Measurements from ENCODE around the gene SAXO1. TPM values are rescaled to one million over a fixed set of nuclear protein-coding genes. Genes with fewer than 3 reads are reported as not detected.

The SAXO1 gene
- total RNA-seq, 4 donors from 2014 or later, result 0.05 to 1.5 (median 0.14) TPM

DNA sequence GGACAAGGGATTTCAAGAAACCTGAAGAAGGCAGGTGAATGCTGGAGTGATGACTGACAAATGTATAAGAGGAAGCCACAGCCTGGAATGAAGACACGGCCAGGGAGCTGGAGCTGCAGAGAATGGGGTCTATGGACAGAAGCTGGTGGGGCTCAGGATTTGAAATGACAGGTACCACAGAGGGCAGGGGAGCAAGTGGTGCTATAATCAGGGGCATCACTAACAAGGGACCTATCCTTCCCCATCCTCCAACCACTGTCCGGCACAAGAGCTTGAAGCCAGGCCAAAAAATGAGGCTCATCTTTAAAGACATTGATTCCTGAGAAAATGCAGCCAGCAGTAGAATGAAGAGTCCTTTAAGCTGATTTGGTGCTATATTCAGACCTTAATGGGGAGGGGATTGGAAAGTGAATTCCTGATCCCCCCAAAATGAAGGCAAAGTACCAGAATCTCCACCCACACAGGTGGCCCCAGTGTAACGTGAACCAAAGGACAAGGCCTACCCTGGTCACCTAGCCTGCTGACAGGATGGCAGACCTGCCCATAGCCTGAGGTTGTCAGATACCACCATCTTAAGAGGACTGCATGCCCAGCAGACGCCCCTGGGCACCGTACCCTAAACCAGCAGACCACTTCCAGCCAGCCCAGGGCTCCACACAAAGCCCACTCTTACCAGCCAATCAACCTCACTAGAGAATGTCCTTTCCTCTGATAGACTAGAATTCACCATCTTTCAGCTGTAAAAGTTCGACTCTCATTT lies 109.2 kb downstream of the SAXO1 start:
- Histone ChIP-seq H3K9me3 (no peaks in the 10 kb centered on the region), H3K4me1 (peaks cover 11% of the 10 kb centered on the region), H3K27ac (no peak overlapping the region), H3K4me3 (no peak overlapping the region), H3K36me3 (no peaks in the 10 kb centered on the region), H3K27me3 (no peaks in the 10 kb centered on the region)
- TF ChIP-seq EP300 (IDR thresholded peaks at IDR 0.05) (no peak), POLR2A (IDR thresholded peaks at IDR 0.05) (no peak), POLR2AphosphoS5 (IDR thresholded peaks at IDR 0.05) (no peak)
- TF ChIP-seq, protein P1, sequence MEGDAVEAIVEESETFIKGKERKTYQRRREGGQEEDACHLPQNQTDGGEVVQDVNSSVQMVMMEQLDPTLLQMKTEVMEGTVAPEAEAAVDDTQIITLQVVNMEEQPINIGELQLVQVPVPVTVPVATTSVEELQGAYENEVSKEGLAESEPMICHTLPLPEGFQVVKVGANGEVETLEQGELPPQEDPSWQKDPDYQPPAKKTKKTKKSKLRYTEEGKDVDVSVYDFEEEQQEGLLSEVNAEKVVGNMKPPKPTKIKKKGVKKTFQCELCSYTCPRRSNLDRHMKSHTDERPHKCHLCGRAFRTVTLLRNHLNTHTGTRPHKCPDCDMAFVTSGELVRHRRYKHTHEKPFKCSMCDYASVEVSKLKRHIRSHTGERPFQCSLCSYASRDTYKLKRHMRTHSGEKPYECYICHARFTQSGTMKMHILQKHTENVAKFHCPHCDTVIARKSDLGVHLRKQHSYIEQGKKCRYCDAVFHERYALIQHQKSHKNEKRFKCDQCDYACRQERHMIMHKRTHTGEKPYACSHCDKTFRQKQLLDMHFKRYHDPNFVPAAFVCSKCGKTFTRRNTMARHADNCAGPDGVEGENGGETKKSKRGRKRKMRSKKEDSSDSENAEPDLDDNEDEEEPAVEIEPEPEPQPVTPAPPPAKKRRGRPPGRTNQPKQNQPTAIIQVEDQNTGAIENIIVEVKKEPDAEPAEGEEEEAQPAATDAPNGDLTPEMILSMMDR (IDR thresholded peaks at IDR 0.05), result no peak
- 85% methylated on average over 6 of the region's 6 CpGs for WGBS
- DNase-seq (ENCODE audit: low spot score in 2 of 2), result no peak

DNA sequence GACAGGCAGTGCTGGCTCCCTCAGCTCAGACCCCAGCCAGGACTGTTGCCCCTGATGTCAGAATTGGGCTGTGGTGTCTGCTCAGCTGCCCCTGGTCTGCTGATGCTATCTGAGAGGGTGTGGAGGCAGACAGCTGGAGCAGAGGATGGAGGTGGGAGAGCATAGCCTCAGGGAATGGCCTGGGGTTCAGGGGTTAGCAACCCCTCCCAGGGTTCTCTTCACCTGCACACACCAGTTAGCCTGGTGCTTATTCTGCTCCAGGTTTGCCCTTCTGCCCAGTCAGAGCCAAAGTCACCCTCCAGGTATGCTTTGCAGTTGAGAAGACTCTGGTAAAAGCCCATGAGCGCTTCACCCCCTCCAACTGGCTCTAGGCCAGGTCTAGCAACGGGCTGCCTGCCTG lies 109.8 kb downstream of the SAXO1 start:
- no peaks in the 10 kb centered on the region for H3K27me3 ChIP-seq
- 48% methylated on average over 2 of the region's 2 CpGs for WGBS
- H3K36me3 ChIP-seq, result no peaks in the 10 kb centered on the region
- H3K9me3 ChIP-seq, result no peaks in the 10 kb centered on the region
- H3K27ac ChIP-seq, result no peak overlapping the region
- no peak overlapping the region for H3K4me3 ChIP-seq
- DNase-seq (ENCODE audit: low spot score in 2 of 2), result no peak
- H3K4me1 ChIP-seq, result peaks cover 11% of the 10 kb centered on the region
- TF ChIP-seq POLR2AphosphoS5 (IDR thresholded peaks at IDR 0.05) (no peak), POLR2A (IDR thresholded peaks at IDR 0.05) (no peak), EP300 (IDR thresholded peaks at IDR 0.05) (no peak)
- TF ChIP-seq, protein P1 (IDR thresholded peaks at IDR 0.05), result no peak

DNA sequence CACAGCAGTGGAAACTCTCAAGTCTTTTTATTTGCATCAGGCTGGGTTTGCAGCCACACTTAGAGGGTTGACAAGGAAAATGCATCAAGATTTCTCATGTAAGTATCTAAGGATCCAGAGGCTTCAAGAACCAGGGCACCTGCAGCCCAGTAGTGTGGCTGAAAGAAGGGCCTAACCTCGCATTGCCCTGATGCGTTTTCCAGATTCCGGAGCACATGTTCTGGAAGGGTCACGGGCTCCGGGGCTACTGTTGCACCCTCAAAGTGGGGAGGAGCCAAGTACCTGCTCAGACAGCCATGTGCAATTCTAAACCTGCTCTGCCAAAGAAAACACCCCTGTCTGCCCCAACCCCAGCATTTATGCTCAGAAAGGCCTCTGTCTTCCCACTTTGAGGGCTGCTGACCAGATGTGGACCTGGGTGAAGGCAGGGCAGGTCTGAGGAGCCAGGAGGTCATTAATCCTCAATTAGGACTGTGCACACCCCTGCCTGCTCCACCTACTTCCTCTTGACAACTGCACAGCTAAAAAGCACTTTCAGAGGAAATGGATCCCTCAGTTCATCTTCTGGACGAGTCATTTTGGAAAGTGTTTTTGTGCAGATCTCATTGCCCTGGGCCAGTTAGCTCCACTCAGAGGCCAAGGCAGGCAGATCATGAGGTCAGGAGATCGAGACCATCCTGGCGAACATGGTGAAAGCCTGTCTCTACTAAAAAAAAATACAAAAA lies 110.7 kb downstream of the SAXO1 start:
- no peak for TF ChIP-seq POLR2A (IDR thresholded peaks at IDR 0.05)
- no peaks in the 10 kb centered on the region for H3K36me3 ChIP-seq
- peaks cover 11% of the 10 kb centered on the region for H3K4me1 ChIP-seq
- WGBS, result 63% methylated on average over 8 of the region's 8 CpGs
- no peaks in the 10 kb centered on the region for H3K27me3 ChIP-seq
- H3K27ac ChIP-seq, result no peak overlapping the region
- H3K9me3 ChIP-seq, result no peaks in the 10 kb centered on the region
- H3K4me3 ChIP-seq, result no peak overlapping the region
- no peak for DNase-seq (ENCODE audit: low spot score in 2 of 2)

DNA sequence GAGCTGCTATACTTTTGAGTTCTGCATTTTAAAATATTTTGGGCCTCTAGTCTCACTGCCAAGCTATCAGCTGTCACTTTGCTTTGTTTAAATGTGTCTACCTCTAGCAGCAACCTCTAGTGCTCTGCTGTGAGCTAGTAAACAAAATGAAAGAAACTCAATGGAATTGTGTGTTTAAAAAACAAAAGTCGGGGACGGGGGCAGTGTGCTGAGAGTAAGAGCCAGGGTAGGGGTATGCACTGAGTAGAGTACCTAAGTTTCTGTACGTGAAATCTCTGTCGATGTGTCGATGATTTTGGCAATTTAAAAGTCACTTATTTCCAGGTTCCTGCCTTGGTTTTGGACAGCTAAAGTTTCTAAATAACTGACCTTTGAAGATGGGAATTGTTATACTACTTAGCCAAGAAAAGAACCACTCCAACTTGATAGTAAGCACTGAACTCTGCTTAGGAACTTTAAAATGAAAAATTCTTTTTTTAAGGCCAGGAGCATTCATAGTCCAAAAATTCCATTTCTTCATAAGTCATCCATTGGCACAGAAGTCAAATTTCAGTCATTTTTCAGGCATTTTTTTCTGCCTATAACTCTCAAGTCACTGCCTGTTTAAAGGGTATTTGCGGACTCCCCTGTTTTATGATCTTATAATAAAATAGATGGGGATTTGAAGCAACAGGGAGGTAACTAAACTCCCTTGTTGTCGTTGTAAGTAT lies 111.5 kb downstream of the SAXO1 start:
- WGBS, result 67% methylated on average over 7 of the region's 7 CpGs
- TF ChIP-seq, protein P1 (IDR thresholded peaks at IDR 0.05), result no peak
- TF ChIP-seq POLR2A (IDR thresholded peaks at IDR 0.05) (no peak), POLR2AphosphoS5 (IDR thresholded peaks at IDR 0.05) (no peak), EP300 (IDR thresholded peaks at IDR 0.05) (no peak)
- no peak for DNase-seq (ENCODE audit: low spot score in 2 of 2)
- Histone ChIP-seq H3K4me3 (no peak overlapping the region), H3K36me3 (no peaks in the 10 kb centered on the region), H3K4me1 (peaks cover 11% of the 10 kb centered on the region), H3K9me3 (no peaks in the 10 kb centered on the region), H3K27ac (no peak overlapping the region), H3K27me3 (no peaks in the 10 kb centered on the region)

DNA sequence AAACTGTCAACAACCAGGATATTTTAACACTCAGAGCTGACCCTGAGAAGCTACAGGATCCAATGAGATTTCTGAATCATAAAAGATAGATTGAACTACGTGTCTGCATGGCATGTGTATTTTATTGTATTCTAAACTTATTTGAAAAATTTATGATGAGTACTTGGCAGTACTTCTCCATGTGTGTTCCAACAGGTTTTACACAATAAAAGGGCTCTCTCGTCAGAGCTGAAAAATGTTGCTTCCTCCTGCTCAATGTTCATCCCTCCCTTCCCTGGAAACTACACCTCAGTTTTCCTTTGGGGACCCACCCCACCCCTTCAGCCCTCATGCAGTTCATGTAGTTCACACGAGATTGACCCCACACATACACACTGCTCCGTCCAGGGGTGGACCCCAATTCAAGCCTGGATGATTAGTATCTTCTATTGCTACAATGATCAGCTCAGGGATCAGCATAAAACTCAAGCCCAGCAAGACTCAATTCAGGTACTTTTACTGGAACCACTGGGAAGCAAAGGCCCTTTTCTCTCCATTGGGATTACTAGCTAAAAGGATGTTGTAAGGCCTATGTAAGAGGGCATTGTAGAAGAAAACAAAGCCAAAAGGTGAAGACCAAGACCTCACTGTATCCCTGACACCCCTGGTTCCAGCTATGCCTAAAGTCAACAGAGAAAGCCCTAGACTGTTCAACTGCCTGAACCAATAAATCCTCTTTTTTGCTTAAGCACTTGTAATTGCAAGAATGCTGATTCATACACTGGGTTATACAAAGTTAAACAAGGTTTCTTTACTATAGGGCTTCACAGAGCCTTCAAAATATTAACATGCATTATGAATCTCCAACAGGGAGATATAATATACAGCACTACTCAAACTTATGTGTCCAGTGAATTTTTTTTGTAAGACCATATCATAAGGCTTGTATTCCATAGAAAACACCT lies 112.6 kb downstream of the SAXO1 start:
- Histone ChIP-seq H3K36me3 (no peaks in the 10 kb centered on the region), H3K4me3 (no peak overlapping the region), H3K4me1 (peaks cover 11% of the 10 kb centered on the region), H3K27me3 (no peaks in the 10 kb centered on the region), H3K9me3 (no peaks in the 10 kb centered on the region), H3K27ac (no peak overlapping the region)
- no peak for DNase-seq (ENCODE audit: low spot score in 2 of 2)
- TF ChIP-seq EP300 (IDR thresholded peaks at IDR 0.05), result no peak
- no peak for TF ChIP-seq POLR2A (IDR thresholded peaks at IDR 0.05)
- TF ChIP-seq POLR2AphosphoS5 (IDR thresholded peaks at IDR 0.05), result no peak
- TF ChIP-seq, protein P1 (IDR thresholded peaks at IDR 0.05), result no peak
- 37% methylated on average over 4 of the region's 4 CpGs for WGBS

All from suprapubic skin (tissue), 4 donors.